ENCODE measurements around the gene TSPAN18.
A peak's percentile ranks its signal among the peaks of the same experiment; 100 is the strongest.

Gene TSPAN18

DNA sequence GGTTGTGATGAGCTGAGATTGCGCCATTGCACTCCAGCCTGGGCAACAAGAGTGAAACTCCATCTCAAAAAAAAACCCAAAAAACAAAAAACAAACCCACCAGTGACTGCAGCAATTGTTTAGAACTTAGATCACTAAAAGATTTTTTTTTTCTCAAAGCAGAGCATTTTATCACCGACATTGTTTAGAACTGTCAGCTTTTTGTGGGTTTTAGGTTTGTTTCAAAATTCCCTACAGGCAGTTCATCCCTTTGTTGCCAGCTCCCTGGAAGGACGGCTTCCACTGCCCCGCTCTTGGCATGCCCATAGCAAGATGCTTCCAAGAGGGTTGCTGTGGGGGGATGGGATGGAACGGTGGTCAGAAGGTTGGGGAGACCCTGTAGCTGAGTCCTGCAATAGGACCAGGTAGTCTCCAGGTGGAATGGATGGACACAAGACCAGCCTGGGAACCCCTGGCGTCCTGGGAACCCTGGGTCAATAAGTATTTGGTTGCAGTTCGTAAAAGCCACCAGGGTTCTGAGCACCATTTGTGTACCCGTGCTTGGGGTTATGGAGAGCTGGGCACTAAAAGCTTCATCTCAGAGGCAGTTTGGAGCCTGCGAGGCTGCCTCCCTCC lies 46.7 kb downstream of the TSPAN18 start:
- in situ Hi-C loops (cut with HindIII; ENCODE audit: low sequenced_read_pairs) = no loop called here
- H3K4me3 ChIP-seq (ENCODE audit: low read depth, low read length) = no peak overlapping the region
- no peak for DNase-seq (ENCODE audit: low read depth, low spot score)
- TF ChIP-seq CTCF (IDR thresholded peaks at IDR 0.05; ENCODE audit: low read depth, low read length) = no peak

- H3K4me3 ChIP-seq (ENCODE audit: low read depth, low read length) = no peak overlapping the region
- in situ Hi-C loops (cut with HindIII; ENCODE audit: low sequenced_read_pairs) = no loop called here
- DNase-seq (ENCODE audit: low read depth, low spot score) = no peak
These were observed 47.3 kb downstream of the TSPAN18 start for GRCh38 chr11:44774108-44774507.

DNA sequence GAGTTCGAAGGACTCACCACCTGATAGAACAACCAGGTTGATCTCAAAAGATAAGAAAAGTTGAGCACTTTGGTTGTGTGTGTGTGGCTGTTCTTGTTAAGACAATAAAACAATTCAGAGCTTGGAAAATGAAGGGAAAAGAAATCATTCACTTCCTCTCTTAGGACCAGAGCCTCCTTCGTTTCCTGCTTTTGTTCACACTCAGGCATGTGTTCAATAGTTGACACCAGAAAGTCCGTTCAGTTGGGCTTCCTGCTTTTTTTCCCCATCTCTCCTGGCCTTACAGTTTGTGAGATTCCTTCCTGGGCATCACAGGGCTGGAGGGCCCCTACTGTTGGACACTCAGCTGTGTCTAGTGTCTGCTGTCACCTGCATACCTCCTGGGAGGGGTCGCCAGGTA lies 48.0 kb downstream of the TSPAN18 start:
- no peak for TF ChIP-seq CTCF (IDR thresholded peaks at IDR 0.05; ENCODE audit: low read depth, low read length)
- in situ Hi-C loops (cut with HindIII; ENCODE audit: low sequenced_read_pairs) = no loop called here
- DNase-seq (ENCODE audit: low read depth, low spot score) = no peak
- no peak overlapping the region for H3K4me3 ChIP-seq (ENCODE audit: low read depth, low read length)

More at GRCh38 chr11:44774108-44774507, 47.3 kb downstream of the TSPAN18 start:
- no peak for TF ChIP-seq CTCF (IDR thresholded peaks at IDR 0.05; ENCODE audit: low read depth, low read length)

DNA sequence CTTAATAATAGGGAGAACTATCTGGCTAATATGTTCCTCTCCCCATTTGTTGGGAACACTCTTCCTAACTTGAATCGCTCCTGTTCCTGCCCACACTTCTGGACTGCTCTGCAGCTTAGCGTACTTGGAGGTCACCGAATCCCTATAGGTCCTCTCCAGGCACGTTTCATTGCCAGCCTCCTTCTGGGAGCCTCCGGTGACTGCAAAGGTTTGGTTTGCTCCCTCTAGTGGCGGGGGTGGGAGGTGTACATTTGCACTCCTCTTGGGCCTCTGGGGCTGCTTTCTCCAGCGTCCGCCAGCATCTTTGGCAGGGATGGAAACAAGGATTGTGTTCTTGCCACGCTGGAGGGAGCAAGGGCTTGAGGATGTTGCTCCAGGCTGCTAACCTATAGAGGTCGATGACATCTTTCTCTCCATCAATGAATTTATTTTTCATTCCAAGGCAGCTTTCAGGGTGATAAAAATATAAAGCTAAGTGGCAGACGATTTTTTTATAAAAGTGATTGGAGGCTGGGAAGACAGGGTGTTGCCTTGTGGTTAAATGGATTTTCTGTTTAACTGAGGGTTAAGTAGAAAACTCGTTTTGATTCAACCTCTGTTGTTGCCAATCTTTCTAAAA lies 48.7 kb downstream of the TSPAN18 start:
- no peak for DNase-seq (ENCODE audit: low read depth, low spot score)
- H3K4me3 ChIP-seq (ENCODE audit: low read depth, low read length) = no peak overlapping the region
- peak; percentile 68 for TF ChIP-seq CTCF (IDR thresholded peaks at IDR 0.05; ENCODE audit: low read depth, low read length)
- in situ Hi-C loops (cut with HindIII; ENCODE audit: low sequenced_read_pairs) = no loop called here

- no peak for TF ChIP-seq CTCF (IDR thresholded peaks at IDR 0.05; ENCODE audit: low read depth, low read length)
- H3K4me3 ChIP-seq (ENCODE audit: low read depth, low read length) = no peak overlapping the region
- no peak for DNase-seq (ENCODE audit: low read depth, low spot score)
- in situ Hi-C loops (cut with HindIII; ENCODE audit: low sequenced_read_pairs) = no loop called here
These were observed 49.3 kb downstream of the TSPAN18 start for GRCh38 chr11:44775985-44776446.

DNA sequence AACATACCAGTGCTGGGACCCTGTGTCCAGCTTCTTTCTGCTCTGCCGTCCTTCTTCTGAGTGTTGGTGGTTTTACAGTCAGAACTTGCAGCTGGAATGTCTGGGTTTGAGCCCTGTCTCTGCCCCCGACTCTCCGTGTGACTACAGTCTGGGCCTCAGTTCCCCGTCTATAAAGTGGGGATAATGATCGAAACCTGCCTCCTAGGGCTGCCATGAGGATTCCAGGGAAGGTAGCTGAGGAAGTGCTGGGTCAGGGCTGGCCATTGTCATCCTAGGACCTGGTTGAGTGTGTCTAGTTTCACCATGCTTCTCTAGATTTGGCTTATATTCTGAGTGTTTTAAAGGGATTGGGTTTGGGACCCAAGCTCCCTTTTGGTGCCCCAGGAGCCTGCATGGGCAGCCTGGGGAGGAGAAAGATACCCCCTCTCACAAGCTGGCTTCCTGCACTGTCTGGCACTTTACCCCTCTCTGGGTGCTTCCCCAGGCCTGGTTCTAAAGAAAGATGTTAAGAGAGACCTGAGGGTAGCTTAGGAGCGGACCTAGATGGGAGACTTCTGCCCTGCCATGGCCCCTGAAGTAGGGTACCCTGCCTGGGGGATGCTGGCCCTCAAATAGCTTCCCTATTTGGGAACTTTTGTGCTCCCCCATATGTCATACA lies 49.9 kb downstream of the TSPAN18 start:
- no peak for DNase-seq (ENCODE audit: low read depth, low spot score)
- in situ Hi-C loops (cut with HindIII; ENCODE audit: low sequenced_read_pairs) = no loop called here
- TF ChIP-seq CTCF (IDR thresholded peaks at IDR 0.05; ENCODE audit: low read depth, low read length) = no peak
- no peak overlapping the region for H3K4me3 ChIP-seq (ENCODE audit: low read depth, low read length)
